ENCODE measurements around the gene MEDAG.
A peak's percentile ranks its signal among the peaks of the same experiment; 100 is the strongest.

Gene MEDAG

GRCh38 chr13:30905932-30906383 lies at the start of gene MEDAG:
Gene MEDAG, plus strand, starts transcription at chr13:30906271. Its CDS starts 245 bp downstream, at chr13:30906516.
- peak; percentile 81 for DNase-seq

- no peak for DNase-seq
Observed at GRCh38 chr13:30857018-30857417, 49.1 kb upstream of the MEDAG start.

DNA sequence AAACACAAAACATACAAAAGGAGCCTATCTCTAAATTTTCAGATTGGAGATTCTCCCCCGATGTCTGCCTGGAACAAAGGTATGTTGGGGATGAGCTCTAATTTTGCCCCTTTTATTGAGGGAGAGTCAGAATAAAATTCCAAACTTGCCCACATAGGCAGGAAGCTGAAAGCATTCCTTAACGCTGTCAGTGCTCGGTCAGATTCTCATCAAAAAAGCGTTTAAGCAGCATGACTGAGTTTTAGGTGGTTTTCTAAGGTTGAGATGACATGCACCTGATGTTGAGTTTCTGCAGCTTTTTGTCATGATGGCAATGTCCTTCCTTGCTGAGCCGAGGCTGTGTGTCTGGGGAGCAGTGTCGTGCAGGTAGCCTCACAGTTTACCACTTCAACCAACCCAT lies 48.4 kb upstream of the MEDAG start:
- no peak for DNase-seq

GRCh38 chr13:30859326-30859725 lies 46.7 kb upstream of the MEDAG start:
- DNase-seq, result no peak

- no peak for DNase-seq
Observed at GRCh38 chr13:30861163-30861562, 44.9 kb upstream of the MEDAG start.

- DNase-seq, result no peak
Observed at GRCh38 chr13:30861836-30862467, 44.1 kb upstream of the MEDAG start.

DNA sequence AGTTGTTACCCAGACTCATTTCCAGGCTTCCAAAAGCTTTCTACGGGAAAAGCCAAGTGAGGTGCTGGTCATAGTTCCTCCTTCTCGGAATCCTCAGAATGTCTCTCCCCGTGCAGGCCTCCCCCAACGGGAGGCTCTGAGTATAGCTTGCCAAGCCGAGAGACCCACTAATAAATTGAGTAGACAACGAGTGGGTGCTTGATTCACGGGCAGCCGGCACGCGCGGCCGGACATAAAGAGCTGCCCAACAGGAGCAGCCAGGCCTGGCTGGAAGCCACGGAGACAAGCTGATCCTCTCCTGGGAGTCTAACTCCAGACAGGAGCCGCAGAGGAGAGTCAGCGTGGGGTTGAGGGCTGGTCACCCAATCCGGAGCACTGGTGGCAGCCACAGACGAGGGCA lies 43.4 kb upstream of the MEDAG start:
- DNase-seq, result peak; percentile 56

DNA sequence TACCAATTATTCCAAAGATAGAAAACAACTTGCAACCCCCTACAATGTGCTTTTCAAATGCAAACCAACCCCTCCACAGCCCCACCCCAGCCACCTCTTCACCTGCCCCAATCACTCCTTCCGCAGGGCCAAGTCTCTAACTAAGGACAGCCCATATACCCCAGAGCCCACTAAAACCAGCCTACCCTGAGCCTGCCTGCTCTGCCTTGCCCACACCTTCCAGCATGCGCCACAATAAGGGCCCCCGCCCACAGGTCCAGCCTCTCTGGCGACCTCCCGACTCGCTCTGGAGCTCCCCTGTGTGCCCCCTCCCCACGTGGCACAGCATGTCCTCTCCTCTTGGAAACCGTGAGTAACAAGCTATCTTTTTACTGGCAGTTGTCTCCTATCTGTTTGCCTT lies 42.8 kb upstream of the MEDAG start:
- DNase-seq, result no peak

- DNase-seq, result no peak
Observed at GRCh38 chr13:30863796-30864195, 42.3 kb upstream of the MEDAG start.

- peak; percentile 73 for DNase-seq
Observed at GRCh38 chr13:30864433-30865122, 41.5 kb upstream of the MEDAG start.

- DNase-seq, result peak; percentile 88
Observed at GRCh38 chr13:30865123-30866049, 40.7 kb upstream of the MEDAG start.

- no peak for DNase-seq
Observed at GRCh38 chr13:30866677-30867076, 39.4 kb upstream of the MEDAG start.

- DNase-seq, result no peak
Observed at GRCh38 chr13:30867089-30867669, 38.9 kb upstream of the MEDAG start.

DNA sequence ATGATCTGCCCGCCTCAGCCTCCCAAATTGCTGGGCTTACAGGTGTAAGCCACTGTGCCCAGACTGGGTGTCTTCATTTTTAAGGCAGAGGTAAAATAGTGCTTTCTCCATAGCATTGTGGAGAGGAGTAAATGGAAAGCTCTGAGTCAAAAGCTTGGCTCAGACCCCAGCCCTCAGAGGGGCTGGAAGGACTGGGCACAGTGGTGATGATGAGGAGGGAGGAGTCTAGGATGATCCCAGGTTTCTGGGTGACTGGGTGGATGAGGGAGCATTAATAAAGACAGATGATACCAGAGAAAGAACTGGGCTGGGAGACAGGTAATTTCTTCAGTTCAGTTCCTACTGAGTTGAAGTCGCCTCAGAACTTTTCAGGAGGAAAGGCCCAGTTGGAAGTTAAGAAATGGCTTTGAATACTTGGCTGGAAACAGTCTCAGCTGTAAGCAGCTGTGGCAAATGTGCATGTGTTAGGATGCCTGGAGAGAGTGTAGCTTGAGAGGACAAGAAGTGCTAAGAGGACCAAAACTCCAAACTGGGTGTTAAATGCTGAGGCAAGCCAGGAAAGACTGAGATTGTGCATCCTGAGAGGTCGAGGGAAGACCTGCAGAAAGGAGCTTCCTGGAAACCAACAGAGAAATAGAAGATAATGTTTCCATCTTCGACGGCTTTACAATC lies 37.1 kb upstream of the MEDAG start:
- no peak for DNase-seq

GRCh38 chr13:30869491-30869890 lies 36.6 kb upstream of the MEDAG start:
- DNase-seq, result no peak

GRCh38 chr13:30870049-30870884 lies 35.8 kb upstream of the MEDAG start:
- DNase-seq, result peak; percentile 81

GRCh38 chr13:30870916-30871587 lies 35.0 kb upstream of the MEDAG start:
- no peak for DNase-seq

- DNase-seq, result peak; percentile 75
Observed at GRCh38 chr13:30871588-30872275, 34.3 kb upstream of the MEDAG start.

GRCh38 chr13:30872276-30872594 lies 33.8 kb upstream of the MEDAG start:
- peak; percentile 48 for DNase-seq

DNA sequence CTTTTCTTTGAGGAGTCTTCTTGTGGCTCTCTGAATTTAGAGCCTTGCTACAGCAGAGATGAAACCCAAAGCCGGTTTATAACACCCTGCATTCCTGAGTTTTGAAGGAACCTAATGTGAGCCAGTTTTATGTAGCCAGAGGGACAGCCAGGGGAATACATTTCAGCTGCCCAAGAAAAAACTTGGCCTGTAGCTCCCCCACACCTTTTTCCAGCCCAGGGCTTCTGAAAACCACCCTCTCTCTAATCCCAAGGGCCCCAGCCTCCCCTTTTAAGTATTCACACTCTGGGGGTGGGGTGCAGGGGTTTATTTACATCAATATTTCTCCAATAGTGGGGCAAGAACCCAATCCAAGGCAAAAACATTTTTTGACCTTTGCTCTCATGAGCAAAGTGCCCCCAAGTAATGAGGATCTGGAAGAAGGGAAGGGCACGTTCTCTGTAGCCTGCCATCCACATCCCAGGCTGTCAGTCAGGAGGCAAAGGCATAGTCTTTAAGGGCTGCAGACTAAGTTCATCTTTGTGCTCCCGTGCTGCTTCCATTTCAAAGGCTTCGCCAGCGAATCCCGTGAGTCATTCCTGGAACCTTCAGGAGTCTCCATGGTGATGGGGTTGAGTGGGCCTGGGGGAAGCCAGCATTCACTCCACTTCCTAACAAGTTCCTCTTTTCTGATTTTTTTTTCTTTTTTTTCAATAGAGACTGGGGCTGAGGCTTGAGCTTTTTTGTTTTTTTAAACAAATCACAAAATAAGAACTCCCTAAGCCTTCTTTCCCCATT lies 33.2 kb upstream of the MEDAG start:
- peak; percentile 85 for DNase-seq
